ENCODE measurements around the gene NRSN2.
A peak's percentile ranks its signal among the peaks of the same experiment; 100 is the strongest.
"Not testable (repeated sequence)": the region's sequence is repeated elsewhere in the genome, so short reads cannot be mapped to it uniquely, and the experiment has no call there.

NRSN2 gene

DNA sequence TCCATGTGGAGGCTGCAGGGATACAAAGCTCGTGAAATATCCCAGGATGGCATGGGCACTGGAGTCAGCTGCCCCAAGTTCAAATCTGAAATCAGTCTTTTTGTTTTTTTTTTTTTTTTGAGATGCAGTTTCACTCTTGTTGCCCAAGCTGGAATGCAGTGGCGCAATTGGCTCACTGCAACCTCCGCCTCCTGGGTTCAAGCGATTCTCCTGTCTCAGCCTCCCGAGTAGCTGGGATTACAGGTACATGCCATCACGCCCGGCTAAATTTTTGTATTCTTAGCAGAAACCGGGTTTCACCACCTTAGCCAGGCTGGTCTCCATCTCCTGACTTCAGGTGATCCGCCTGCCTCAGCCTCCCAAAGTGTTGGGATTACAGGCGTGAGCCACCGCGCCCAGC is 30.7 kb downstream of the NRSN2 start:
- DNase-seq = not testable (repeated sequence)

DNA sequence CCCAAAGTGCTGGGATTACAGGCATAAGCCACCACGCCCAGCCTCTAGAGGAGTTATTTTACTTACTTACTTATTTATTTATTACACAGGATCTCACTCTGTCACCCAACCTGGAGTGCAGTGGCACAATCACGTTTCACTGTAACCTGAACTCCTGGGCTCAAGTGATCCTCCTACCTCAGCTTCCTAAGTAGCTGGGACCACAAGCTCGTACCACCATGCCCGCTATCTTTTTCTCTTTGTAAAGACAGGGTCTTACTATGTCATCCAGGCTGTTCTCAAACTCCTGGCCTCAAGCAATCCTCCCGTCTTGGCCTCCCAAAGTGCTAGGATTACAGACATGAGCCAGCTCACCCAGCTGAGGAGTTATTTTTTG is 32.0 kb downstream of the NRSN2 start:
- DNase-seq = no peak

DNA sequence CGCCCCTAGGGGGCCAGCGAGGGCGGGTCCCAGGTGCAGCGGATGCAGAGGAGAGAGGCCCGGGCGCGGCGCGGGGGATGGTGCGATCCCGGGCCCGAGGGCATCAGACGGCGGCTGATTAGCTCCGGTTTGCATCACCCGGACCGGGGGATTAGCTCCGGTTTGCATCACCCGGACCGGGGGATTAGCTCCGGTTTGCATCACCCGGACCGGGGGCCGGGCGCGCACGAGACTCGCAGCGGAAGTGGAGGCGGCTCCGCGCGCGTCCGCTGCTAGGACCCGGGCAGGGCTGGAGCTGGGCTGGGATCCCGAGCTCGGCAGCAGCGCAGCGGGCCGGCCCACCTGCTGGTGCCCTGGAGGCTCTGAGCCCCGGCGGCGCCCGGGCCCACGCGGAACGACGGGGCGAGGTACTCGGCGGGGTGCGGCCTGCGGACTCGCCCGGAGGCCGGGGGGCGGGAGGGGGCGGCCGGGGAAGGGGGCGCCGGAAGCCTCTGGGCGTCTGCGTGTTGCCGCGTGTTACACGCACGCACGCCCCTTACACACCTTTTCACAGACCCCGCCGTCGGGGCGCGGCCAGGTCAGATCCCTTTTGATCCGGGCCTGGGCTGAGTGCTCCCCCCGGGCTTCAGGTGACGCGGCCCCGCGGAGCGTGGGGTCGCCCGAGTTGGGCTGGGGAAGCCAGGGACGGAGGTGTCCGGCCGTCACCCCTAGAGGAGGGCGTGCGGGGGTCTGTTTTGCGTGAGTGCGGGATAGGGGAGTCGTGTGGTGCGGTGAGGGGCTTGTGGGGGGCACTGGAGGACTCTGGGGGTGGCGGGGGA is 34.1 kb downstream of the NRSN2 start:
- peak; percentile 66 for DNase-seq

- peak; percentile 83 for DNase-seq
Observed at GRCh38 chr20:381581-382290, 34.8 kb downstream of the NRSN2 start.

DNA sequence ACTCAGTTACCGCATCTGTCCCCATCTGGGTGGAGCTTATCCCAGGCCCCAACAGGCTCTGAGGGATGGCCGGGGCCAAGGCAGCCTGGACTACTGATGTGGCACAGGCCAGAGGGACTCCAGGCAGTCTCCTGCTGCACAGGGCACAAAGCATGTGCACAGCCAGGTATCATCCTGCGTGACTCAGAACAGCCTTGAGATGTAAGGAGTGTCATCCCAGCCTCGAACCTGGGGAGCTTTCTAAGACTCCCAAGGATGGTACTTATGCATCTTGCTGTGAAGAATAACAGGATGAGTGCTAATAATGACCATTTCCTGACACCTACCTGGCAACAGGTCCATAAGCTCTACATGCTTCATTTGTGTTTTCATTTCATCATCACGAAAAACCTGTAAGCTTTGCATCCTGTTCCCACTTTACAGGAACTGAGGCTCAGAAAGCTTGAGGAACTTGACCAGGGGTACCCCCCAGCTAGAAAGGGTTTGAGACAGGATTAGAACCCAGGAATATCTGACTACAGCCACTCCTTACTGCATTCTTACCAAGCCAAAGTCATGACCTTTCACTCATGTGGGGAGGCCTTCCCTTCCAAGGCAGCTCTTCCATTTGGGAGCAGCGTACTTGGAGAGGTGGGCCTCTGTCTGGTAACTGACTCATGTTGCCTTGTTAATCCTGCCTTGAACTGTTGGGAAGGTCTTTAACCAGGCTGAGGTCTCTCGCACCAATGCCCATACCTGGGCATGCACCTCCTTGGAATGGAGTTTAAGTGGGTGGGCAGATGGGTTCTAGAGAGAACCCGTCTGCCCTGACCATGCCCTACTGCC is 35.6 kb downstream of the NRSN2 start:
- no peak for DNase-seq

DNA sequence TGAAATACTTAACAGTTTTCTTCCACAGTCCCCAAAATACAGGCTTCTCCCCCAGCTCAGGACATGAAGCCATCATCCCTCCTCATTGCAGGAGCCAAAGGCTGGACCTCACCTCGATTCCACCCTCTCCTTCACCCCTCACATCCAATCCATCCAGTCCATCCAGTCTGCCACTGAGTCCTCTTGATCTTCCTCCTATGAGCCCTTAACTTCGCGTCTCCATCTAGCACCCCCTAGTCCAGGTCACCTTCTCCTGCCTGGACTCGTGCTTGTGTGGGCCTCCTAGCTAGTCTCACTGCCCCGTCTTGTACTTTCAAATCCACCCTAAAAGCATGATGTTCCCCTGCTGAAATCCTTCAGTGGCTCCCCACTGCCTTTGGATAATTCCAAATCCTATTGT is 37.0 kb downstream of the NRSN2 start:
- DNase-seq = no peak

- no peak for DNase-seq
Observed at GRCh38 chr20:384723-385122, 37.8 kb downstream of the NRSN2 start.

- no peak for DNase-seq
Observed at GRCh38 chr20:385448-385847, 38.5 kb downstream of the NRSN2 start.

- DNase-seq = not testable (repeated sequence)
Observed at GRCh38 chr20:386634-387033, 39.7 kb downstream of the NRSN2 start.

GRCh38 chr20:387520-387919 is 40.6 kb downstream of the NRSN2 start:
- DNase-seq = no peak

DNA sequence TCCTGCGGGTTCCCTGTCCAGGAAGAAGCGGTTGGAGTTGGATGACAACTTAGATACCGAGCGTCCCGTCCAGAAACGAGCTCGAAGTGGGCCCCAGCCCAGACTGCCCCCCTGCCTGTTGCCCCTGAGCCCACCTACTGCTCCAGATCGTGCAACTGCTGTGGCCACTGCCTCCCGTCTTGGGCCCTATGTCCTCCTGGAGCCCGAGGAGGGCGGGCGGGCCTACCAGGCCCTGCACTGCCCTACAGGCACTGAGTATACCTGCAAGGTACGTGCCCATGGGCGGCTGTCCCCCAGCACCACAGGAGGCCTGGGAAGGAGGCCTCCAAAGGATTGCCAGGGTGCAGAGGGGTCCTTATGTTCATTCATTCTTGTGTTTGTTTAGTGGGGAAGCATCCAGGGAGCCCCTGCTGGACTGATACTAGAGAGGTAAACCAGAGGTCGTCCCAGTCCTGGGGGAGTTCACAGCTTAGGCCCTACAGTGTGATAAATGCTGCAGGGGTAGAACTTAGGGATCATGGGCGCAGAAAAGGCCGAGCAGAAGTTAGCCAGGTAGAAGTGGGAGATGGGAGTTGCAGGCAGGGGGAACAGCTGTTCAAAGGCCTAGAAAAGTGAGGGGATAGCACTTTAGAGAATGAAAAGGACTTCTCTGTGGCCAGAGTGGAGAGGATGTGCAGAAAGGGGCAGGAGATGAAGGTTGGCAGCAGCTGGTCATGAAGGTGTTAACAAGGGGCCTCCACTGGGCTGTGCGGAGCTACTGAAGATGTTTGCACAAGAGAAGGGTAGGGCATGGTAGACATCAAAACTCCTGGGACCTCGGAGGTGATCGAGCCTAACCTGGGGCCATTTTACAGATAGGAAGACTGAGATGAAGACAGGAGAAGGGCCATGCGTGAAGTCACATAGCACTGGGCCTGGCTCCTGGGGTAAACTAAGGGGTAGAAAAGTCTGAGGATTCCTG is 41.4 kb downstream of the NRSN2 start:
- no peak for DNase-seq

- DNase-seq = no peak
Observed at GRCh38 chr20:389220-389619, 42.3 kb downstream of the NRSN2 start.

GRCh38 chr20:391041-391711 is 44.3 kb downstream of the NRSN2 start:
- no peak for DNase-seq

DNA sequence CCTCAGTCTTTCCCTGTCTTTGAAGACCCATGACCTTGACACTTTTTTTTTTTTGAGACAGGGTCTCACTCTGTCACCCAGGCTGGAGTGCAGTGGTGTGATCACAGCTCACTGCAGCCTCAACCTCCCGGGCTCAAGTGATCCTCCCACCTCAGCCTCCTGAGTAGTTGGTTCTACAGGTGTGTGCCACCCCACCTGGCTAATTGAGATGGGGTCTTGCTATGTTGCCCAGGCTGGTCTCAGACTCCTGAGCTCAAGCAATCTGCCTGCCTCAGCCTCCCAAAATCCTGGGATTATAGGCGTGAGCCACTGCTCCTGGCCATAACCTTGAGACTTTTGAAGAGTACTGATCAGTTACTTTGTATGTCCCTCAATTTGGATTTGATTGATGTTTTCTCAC is 46.4 kb downstream of the NRSN2 start:
- DNase-seq = not testable (repeated sequence)

- no peak for DNase-seq
Observed at GRCh38 chr20:396252-396618, 49.3 kb downstream of the NRSN2 start.

GRCh38 chr20:396619-397431 is 49.9 kb downstream of the NRSN2 start:
- DNase-seq = no peak

DNA sequence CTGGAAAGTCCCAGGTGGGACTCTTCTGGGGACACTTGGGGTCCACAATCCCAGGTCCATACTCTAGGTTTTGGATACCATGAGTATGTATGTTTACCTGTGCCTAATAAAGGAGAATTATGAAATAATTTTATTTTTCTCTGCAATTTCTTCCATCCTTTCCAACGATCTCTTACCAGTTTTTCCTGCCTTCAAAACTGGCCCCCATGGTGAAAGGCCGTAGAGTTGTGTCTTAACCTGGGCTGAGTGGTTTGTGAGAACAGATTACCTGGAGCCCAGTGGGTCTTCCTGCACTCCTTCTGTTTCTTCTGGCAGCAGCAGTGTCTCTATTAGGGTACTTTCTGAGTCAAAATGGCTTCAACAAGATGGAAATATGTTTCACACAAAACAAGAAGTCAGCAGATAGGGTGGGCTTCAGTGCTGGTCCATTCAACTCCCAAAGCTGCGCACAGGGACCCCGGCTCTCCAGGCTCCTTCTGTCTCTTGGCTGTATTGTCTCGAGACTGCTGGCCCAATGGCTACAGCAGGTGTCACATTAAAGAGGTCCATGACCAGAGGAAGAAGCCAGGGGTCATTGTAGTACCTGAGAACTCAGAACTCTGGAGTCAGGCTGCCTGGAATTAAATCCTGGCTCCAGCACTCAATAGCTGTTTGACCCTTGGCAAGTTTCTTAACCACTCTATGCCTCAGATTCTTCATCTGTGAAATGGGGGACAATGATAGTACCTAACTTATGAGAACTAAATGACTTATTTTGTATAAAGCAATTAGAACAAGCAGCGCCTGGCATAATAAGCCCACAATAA is 50.7 kb downstream of the NRSN2 start:
- DNase-seq = no peak

GRCh38 chr20:399182-399707 is 52.3 kb downstream of the NRSN2 start:
- peak; percentile 59 for DNase-seq

- DNase-seq = no peak
Observed at GRCh38 chr20:400128-400453, 53.2 kb downstream of the NRSN2 start.

Measured in hematopoietic multipotent progenitor cell treated with erythropoietin and hydrocortisone succinate and interleukin-3 and kit ligand, for 6 days (in vitro differentiated cells).